Endometrial microvascular endothelial cells (primary cell): ENCODE results near the gene KIF13A. TPM values are rescaled to one million over a fixed set of nuclear protein-coding genes. Genes with fewer than 3 reads are reported as not detected.

Experiments
- in situ Hi-C: cut with HindIII; loops from 2 replicates; pipeline ENCODE4 v1.10.0; 2017; ENCODE audit warnings: low sequenced_read_pairs, low pct_unique_long_range_greater_than_20kb; ENCODE audit errors: inconsistent ontology term
- total RNA-seq: library from RNA; depleted of rRNA; stranded (reverse); fragments of >200 nt; gene quantifications from one replicate; pipeline ENCODE4 v1.2.3, GENCODE V29; 2015; ENCODE audit errors: inconsistent ontology term

The KIF13A gene
- total RNA-seq, 1 donor from 2014 or later, result 41.8 TPM

GRCh38 chr6:17884498-17885478 is 102.6 kb downstream of the KIF13A start:
- in situ Hi-C loops, result no loop called here

- in situ Hi-C loops, result no loop called here
Observed at GRCh38 chr6:17883665-17884497, 103.6 kb downstream of the KIF13A start.

GRCh38 chr6:17881085-17881858 is 106.2 kb downstream of the KIF13A start:
- in situ Hi-C loops, result no loop called here

GRCh38 chr6:17879184-17879583 is 108.3 kb downstream of the KIF13A start:
- in situ Hi-C loops, result no loop called here

GRCh38 chr6:17878734-17879133 is 108.7 kb downstream of the KIF13A start:
- in situ Hi-C loops, result no loop called here

- in situ Hi-C loops, result no loop called here
Observed at GRCh38 chr6:17877895-17878440, 109.5 kb downstream of the KIF13A start.

- in situ Hi-C loops, result no loop called here
Observed at GRCh38 chr6:17877196-17877894, 110.1 kb downstream of the KIF13A start.

- in situ Hi-C loops, result no loop called here
Observed at GRCh38 chr6:17874753-17875152, 112.7 kb downstream of the KIF13A start.

GRCh38 chr6:17872908-17873307 is 114.5 kb downstream of the KIF13A start:
- in situ Hi-C loops, result no loop called here

- in situ Hi-C loops, result no loop called here
Observed at GRCh38 chr6:17871836-17872235, 115.6 kb downstream of the KIF13A start.

- in situ Hi-C loops, result no loop called here
Observed at GRCh38 chr6:17871189-17871519, 116.3 kb downstream of the KIF13A start.

- in situ Hi-C loops, result no loop called here
Observed at GRCh38 chr6:17870300-17871188, 116.9 kb downstream of the KIF13A start.

- in situ Hi-C loops, result no loop called here
Observed at GRCh38 chr6:17869753-17870050, 117.7 kb downstream of the KIF13A start.

- in situ Hi-C loops, result no loop called here
Observed at GRCh38 chr6:17869010-17869752, 118.3 kb downstream of the KIF13A start.

GRCh38 chr6:17867880-17868279 is 119.6 kb downstream of the KIF13A start:
- in situ Hi-C loops, result no loop called here

GRCh38 chr6:17866876-17867444 is 120.5 kb downstream of the KIF13A start:
- in situ Hi-C loops, result no loop called here
